ENCODE data around the gene RYR2.
"Not testable (repeated sequence)": the region's sequence is repeated elsewhere in the genome, so short reads cannot be mapped to it uniquely, and the experiment has no call there.

The RYR2 gene

DNA sequence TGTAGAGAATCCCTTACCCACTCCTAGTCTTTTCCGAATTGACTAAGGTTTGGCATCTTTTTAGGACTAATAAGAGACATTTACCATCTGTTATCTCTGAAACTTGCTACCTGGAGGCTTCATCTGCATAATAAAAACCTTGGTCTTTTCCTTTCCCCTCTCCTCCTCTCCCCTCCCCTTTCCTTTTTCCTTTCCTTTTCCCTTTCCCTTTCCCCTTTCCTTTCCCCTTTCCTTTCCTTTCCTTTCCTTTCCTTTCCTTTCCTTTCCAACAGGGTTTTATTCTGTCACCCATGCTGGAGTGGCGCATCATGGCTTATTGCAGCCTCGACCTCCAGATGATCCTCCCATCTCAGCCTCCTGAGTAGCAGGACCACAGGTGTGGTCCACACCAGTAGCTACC, 195.7 kb downstream of the RYR2 start:
- no peak overlapping the region for H3K27ac ChIP-seq
- no peak for DNase-seq (ENCODE audit: low read depth, low spot score)

DNA sequence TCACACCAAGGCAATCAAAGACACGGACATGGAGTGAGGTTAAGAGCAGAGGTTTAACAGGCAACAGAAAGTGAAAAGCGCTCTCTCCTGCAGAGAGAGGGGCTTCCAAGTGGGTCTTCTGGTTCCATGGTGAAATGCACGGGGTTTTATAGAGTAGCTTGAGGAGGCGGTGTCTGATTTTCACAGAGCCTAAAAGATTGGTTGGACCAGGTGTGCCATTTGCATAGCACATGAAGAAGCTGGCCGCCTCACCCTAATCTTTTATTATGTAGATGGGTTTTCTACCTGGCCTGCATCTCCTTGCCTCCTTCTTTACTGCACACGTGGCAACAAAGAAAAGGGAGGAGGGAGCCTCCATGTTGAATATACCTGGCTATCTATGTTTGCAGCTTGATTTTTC, 197.3 kb downstream of the RYR2 start:
- DNase-seq (ENCODE audit: low read depth, low spot score), result no peak
- no peak overlapping the region for H3K27ac ChIP-seq

DNA sequence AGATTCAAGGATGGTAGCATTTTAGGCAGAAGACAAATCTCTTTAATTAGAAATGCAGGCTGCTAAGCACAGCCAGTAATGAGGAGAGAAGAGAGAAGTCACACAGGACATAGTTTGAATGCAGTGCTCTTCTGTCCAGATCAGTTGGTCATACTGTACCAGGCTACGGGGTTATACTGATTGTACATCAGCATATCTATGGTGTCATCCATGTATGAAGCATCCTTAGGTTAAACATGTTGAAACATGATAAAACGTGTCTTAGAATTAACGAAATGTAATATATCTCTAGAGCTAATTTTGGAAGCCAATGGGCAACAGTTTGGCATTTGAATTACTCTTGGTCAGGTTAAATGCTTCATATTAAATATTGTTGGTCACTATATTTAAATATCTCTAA, 199.1 kb downstream of the RYR2 start:
- H3K27ac ChIP-seq, result no peak overlapping the region
- no peak for DNase-seq (ENCODE audit: low read depth, low spot score)

DNA sequence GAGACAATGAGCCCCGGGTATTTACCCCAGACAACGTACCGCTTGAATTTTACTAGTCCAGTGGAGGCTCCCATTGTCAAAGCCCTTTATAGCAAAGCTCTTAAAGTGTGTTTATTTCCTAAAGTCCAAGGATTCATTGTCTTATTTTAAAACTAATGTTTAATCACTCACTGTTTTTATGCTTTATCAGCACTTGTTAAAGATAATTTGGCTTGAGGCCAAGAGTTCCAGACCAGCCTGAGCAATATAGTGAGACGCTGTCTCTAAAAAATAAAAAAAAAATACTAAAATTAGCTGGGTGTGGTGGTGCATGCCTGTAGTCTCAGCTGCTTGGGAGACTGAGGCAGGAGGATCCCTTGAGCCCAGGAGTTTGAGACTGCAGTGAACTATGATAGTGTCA, 202.8 kb downstream of the RYR2 start:
- no peak for DNase-seq (ENCODE audit: low read depth, low spot score)
- no peak overlapping the region for H3K27ac ChIP-seq

DNA sequence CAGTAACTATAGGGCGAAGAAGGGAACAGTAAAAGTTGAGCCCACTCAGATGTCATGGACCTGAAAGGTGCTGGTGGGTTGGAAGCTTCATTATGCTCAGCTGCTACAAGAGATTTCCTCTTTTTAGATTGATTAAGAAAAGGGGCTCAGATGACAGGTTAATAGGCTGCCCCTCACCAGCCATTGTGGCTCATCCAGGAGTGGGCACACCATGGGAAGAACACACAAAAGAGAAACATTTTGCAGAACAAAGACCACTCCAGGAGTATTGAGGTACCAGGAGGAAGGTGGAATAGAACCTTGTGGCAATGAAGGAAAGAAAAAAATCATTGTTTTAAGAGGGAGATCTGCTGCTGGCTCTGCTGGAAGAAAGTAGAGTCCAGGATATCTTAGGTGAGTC, 205.5 kb downstream of the RYR2 start:
- H3K27ac ChIP-seq, result no peak overlapping the region
- no peak for DNase-seq (ENCODE audit: low read depth, low spot score)

DNA sequence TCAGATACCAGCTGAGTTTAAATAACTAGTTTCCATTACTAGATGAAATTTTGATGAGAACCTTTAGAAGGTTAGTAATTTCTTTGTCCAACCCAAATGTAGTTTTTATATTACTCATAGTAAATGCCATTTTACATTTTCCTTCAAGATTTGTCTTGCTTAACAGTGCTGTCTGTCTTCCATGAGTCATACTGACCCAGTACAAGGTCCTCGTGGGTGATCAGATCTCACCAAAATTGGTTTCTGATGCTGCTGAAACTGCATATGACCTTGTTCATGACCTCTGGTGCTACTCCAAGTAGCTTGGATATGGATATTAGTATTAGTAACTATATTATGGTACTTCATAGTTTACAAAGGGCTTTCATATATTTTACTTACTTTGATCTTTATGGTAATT, 207.1 kb downstream of the RYR2 start:
- DNase-seq (ENCODE audit: low read depth, low spot score), result no peak
- H3K27ac ChIP-seq, result no peak overlapping the region

DNA sequence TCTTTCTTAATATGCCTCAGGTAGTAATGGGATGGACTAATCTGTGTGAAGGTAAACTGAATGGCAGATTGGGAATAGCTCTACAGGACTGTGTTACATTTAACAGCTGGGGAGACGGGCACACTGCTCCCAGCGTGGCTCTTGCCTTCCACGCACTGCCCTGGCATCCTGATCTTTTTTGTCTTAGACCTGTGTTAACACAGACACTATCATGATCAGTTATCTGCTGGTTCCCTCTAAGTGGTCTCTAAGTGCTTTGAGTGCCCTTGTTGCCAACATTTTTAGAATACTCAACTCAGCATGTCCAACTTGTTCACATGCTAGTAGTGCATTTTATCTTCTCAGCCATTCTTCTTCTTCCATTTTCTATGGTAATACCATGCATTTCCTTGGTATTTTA, 208.1 kb downstream of the RYR2 start:
- DNase-seq (ENCODE audit: low read depth, low spot score), result no peak
- no peak overlapping the region for H3K27ac ChIP-seq

DNA sequence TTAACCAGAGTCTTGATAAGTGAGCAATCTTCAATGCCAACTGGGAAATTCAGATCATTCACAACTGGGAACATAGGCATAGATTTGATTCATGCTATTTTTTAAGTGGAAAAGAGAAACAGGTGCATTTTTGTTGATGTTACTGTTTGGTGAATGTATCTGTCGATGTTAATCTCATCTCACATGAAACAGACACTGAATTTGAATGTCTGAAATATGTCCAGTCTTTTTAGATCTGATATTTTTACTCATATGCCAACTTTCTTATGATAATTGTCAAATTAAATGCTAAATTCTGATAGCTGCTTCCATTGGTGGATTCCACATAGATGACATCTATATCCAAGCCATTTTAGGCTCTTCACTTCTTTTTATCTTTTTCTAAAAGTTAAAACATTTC, 213.1 kb downstream of the RYR2 start:
- no peak overlapping the region for H3K27ac ChIP-seq
- no peak for DNase-seq (ENCODE audit: low read depth, low spot score)

DNA sequence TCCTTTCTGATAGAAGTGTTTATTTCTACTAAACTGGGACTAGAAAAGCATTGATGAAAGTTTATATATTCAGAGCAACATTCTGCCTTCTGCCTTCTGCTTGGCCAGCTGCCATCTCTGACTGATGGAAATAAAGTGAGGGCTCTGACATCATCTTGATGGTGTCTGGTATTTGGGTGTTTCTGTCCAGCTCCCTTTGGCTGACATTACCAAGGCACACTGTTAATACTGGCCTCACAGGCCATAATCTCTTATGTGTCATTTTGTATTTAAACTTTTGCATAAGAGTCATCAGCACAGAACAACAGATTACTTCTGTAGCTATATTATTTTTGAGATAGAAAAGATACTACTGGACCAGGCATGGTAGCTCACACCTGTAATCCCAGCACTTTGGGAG, 216.9 kb downstream of the RYR2 start:
- DNase-seq (ENCODE audit: low read depth, low spot score), result no peak
- H3K27ac ChIP-seq, result no peak overlapping the region

DNA sequence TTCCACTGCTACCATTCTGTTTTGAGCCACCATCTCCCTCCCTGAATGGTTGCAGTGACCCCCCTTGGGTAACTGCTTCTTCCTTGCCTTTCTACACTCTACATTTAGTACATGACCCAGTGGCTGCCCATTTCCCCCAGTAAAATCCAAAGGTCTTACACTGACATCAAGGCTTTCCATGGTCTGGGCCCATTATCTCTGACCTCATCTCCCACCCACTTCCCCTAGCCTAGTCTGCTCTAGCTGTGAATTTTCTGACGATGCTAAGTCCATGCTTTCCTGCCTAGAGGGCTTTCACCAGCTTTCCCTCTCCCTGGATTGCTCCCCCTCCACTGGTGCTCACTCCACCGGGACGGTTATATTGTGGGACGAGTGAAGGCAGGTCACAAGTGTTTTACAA, 219.2 kb downstream of the RYR2 start:
- no peak for DNase-seq (ENCODE audit: low read depth, low spot score)
- H3K27ac ChIP-seq, result no peak overlapping the region

DNA sequence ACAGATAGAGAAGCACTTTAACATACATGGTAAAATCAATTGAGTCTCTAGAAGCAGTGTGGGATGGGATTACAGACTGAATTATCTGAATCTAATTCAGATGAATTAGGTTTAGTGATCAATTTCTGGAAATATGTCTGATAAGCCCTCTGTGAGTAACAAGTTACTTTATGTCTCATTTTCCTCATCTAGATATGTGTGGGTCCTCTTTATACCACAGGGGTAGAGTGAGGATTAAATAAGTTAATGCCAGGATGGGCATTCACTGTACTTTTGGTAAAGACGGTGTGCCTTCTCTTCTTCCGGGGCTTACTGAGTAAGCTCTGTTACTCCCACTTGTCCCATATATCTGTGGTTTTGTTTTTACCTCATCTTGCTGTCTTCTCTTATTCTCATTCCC, 225.8 kb downstream of the RYR2 start:
- no peak for DNase-seq (ENCODE audit: low read depth, low spot score)
- no peak overlapping the region for H3K27ac ChIP-seq

DNA sequence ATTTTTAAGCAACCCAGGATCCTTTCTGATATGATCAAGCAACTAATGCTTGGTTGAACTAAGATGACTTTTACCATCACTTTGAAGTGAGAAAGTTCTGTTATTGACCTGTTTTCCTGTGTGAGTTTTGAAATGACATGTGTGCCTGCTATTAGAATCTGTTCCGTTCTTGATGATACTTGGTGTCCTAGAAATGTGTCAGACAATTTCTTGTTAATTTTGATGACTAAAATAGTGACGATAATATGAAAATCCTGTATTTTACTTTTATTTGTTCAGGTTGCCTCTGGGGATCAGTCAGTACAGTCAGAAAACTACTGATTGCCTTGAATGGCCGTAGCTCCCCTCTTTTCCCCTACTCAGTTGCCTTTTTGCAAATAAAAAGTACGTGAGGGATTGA, 228.0 kb downstream of the RYR2 start:
- no peak overlapping the region for H3K27ac ChIP-seq

DNA sequence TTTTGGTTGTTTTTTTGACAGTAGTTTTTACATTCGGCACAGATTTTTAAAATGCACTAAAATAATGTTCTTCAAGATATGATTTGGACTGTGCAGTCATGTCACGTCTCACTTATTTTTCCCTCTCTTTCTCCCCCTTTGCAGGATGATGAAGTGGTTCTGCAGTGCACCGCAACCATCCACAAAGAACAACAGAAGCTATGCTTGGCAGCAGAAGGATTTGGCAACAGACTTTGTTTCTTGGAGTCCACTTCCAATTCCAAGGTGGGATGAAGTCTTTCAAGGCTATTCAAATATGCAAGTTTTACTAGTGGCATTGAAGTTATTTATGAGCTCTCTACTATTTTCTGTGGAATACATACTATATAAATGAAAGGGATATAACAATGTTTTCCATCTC, 228.4 kb downstream of the RYR2 start:
- no peak overlapping the region for H3K27ac ChIP-seq
- DNase-seq (ENCODE audit: low read depth, low spot score), result no peak

More for the DNA sequence above, 228.0 kb downstream of the RYR2 start:
- no peak for DNase-seq (ENCODE audit: low read depth, low spot score)

DNA sequence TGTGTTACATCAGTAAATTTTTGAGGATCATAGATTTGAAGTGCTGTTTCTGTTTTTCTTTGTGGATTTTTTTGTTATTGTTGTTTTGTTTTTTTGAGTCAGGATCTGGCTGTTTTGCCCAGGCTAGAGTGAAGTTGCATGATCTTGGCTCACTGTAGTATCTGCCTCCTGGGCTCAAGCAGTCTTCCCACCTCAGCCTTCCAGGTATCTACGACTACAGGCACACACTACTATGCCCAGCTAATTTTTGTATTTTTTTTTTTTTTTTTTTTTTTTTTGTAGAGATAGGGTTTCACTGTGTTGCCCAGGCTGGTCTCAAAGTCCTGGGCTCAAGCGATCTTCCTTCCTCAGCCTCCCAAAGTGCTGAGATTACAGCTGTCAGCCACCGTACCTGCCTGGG, 236.0 kb downstream of the RYR2 start:
- not testable (repeated sequence) for H3K27ac ChIP-seq; DNase-seq (ENCODE audit: low read depth, low spot score)

DNA sequence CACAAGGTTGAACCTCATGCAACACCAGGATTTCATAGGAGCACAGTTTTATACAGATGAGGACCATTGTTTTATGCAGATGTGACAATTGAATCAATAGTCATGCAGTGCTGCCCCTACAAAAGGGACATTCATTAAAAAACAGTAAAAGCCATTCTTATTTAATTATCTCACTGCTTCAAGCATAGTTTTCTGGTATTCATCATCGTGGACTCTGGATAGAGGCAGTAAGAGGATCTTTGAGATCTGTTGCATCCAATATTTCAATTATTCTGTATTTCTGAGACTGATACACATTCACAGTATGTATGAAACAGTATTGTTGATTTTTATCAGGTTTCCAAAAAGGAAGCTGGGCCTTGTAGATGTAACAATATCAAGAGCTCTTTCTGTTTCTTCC, 237.6 kb downstream of the RYR2 start:
- DNase-seq (ENCODE audit: low read depth, low spot score), result no peak
- no peak overlapping the region for H3K27ac ChIP-seq

DNA sequence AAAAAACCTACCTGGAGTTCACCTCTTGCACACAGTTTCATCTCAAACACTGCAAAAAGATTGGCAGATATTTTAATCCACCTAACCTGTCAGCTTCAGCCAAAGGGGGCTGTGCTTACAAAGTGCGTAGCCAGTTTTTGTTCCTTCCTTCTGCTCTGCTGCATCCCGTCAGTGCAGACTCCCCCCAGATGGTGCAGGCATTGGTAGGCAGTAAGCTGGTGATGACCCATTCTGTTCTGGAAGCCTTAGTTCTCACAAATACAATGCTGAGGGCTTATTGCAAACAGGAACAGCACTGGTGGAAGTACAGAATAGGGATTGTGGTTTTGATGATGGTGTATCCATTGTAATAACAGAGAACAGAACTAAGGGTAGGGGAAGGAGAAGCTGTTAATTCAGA, 239.5 kb downstream of the RYR2 start:
- DNase-seq (ENCODE audit: low read depth, low spot score), result no peak
- H3K27ac ChIP-seq, result no peak overlapping the region

DNA sequence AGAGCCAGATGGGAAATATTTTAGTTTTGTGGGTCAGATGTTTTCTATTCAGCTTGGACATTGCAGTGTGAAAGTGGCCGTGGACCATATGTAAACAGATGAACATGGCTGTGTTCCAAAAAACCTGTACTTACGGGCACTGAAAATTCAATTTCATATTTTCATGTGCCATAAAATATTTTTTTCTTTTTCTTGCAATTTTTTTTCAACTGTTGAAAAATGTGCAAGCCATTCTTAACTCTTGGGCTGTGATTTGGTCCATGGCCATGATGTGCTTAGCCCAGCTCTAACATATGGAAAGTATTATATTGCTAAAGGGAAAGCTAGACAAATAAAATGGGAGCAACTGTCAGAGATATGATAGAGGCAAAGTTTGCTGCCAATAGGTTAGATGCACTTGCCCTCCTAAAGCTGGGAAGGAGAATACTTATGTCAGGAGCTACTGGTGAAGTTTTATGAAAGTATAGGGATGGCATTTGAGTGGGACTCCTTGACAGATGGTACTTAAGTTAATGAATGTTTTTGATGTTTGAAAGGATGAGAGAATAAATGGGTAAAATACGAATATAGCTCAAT, 240.3 kb downstream of the RYR2 start:
- no peak for DNase-seq (ENCODE audit: low read depth, low spot score)
- H3K27ac ChIP-seq, result no peak overlapping the region

DNA sequence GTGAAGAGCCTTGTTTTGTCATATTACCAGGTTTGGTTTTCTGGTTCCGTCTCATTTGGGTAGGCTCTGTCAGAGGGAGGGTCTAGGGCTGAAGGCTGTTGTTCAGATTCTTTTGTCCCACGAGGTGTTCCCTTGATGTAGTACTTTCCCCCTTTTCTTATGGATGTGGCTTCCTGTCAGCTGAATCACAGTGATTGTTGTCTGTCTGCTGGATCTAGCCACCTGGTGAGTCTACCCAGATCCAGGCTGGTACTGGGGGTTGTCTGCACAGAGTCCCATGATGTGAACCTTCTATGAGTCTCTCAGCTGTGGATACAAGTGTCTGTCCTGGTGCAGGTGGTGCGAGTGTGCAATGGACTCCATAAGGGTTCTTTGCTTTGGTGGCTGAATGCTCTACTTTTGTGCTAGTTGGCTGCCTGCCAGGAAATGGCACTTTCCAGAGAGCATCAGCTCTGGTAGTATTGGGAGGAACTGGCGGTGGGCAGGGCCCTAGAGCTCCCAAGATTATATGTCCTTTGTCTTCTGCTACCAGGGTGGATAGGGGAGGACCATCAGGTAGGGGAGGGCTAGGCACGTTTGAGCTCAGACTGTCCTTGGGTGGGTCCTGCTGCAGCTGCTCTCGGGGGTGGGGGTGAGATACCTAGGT, 246.0 kb downstream of the RYR2 start:
- no peak for DNase-seq (ENCODE audit: low read depth, low spot score)
- H3K27ac ChIP-seq, result no peak overlapping the region

DNA sequence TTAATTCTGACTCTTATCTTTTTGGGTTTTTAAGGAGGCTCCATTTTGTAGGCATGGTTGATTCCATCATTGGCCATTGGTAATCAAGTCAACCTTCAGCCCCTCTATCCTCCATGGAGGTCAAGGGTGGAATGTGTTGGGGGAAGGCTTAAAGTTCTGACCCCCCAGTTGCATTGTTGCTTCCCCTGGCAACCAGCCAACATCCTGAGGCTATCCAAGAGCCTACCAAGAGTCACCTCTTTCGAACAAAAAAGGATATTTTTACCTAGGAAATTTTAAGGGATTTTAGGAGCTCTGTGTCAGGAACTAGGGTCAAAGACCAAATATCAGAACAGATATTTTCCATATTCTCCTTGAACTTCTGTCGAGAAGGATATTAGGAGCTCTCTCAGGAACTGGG, 251.8 kb downstream of the RYR2 start:
- no peak for DNase-seq (ENCODE audit: low read depth, low spot score)
- H3K27ac ChIP-seq, result no peak overlapping the region

DNA sequence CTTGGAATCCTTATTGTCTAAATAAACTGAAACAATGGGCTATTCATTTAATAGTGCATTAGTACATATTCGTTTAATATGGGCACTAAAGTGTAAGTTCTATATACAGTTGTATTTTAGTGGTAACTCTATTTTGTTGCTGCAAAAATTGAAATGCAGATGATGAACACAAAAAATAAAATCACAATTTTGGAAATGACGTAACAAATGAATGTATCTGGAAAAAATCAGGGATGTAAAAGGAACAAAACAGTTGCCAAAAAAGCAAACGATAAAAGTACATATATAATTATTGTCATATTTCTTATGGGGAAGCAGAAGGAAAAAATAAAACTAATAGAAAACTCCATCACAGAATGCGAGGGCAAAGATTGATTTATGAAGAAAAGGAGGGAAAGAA, 254.9 kb downstream of the RYR2 start:
- DNase-seq (ENCODE audit: low read depth, low spot score), result no peak
- H3K27ac ChIP-seq, result no peak overlapping the region

DNA sequence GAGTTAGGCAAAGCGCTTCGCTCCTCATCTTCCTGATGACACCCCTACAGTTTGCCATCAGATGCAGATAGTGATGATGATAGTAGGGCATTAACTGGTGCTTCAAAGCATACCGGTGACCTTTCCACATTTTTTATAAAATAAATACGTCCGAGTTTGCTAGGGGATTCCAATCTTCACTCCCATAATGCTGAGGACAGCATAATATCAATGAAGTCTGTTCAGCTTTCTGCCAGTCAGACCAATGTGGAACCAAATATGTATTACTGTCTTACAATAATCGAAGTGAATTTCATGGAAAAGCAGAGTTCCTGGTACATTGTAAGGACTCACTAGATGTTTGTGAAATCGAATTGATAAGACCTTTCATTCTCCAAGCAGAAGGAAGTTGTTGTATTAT, 258.7 kb downstream of the RYR2 start:
- no peak for DNase-seq (ENCODE audit: low read depth, low spot score)
- no peak overlapping the region for H3K27ac ChIP-seq

DNA sequence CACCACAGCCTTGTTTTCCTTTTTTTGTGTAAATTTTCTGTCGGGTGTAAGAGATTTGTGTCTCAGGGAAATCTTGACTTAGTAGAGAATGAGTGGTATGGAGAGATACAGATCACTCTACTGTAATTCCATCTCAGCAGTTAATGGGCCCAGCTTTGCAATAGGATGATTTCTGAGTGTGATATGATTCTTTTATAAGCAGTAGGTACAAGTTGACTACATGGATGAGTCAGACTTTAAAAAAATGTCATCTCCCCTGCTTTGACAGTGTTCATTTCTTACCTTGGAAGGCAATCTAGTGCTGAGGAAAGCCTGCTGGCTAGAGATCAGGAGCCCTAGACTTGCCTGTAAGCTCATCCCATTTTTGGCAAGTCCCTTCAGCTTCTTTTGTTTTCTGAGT, 261.9 kb downstream of the RYR2 start:
- H3K27ac ChIP-seq, result no peak overlapping the region
- DNase-seq (ENCODE audit: low read depth, low spot score), result no peak

DNA sequence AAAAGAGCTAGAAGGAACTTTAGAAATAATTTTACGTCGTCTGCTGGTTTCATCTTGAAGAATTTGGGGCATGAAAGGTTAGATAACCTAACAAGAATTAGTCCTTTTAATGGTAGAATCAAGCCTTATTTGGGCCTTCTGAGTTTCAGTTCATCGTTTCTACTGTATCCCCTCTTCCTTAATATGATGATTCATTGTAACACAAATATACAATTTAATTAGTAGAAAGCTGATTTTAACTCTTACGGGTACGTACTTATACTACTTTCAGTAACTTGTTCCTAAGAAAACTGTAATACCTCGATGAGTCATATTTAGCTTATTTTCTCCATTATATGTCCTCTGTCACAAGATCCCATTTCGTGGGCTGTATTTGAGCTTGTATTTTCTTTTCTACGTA, 264.7 kb downstream of the RYR2 start:
- DNase-seq (ENCODE audit: low read depth, low spot score), result no peak
- no peak overlapping the region for H3K27ac ChIP-seq

All from epithelial cell of prostate (primary cell).